Panc1 (cell line): ENCODE data around the gene SPO11.

Source experiments
- POLR2AphosphoS5 ChIP-seq: IDR thresholded peaks from 2 replicates; pipeline ENCODE4 v1.6.1; 2012; ENCODE audit warnings: mild to moderate bottlenecking, low read depth, low read length, moderate library complexity
- REST ChIP-seq, 2 experiments: IDR thresholded peaks; 2 replicates each; pipeline ENCODE4 v1.6.1; 2011 to 2012; ENCODE audit warnings: low read depth in 2 of 2, control low read depth in 1 of 2, low read length in 1 of 2, mild to moderate bottlenecking in 1 of 2, moderate library complexity in 1 of 2; ENCODE audit not compliant: insufficient read depth in 1 of 2
- SIN3A ChIP-seq: IDR thresholded peaks from 2 replicates; pipeline ENCODE4 v1.6.1; 2012; ENCODE audit warnings: low read depth, mild to moderate bottlenecking, low read length, moderate library complexity, borderline replicate concordance; ENCODE audit not compliant: insufficient read depth
- TF ChIP-seq, protein P1 (sequence below): fragments of 450-650 bp; IDR thresholded peaks from 2 replicates; pipeline ENCODE4 v1.5.1; 2017; ENCODE audit warnings: mild to moderate bottlenecking

- TF ChIP-seq POLR2AphosphoS5 (peak; percentile 81), SIN3A (0 out of 2 replicates have a peak, but pooled peaks have one; percentile 44), REST (IDR thresholded peaks at IDR 0.05; ENCODE audit: insufficient read depth in 1 of 2, low read depth in 2 of 2, low read length in 1 of 2) (no peak)
- TF ChIP-seq, protein P1, sequence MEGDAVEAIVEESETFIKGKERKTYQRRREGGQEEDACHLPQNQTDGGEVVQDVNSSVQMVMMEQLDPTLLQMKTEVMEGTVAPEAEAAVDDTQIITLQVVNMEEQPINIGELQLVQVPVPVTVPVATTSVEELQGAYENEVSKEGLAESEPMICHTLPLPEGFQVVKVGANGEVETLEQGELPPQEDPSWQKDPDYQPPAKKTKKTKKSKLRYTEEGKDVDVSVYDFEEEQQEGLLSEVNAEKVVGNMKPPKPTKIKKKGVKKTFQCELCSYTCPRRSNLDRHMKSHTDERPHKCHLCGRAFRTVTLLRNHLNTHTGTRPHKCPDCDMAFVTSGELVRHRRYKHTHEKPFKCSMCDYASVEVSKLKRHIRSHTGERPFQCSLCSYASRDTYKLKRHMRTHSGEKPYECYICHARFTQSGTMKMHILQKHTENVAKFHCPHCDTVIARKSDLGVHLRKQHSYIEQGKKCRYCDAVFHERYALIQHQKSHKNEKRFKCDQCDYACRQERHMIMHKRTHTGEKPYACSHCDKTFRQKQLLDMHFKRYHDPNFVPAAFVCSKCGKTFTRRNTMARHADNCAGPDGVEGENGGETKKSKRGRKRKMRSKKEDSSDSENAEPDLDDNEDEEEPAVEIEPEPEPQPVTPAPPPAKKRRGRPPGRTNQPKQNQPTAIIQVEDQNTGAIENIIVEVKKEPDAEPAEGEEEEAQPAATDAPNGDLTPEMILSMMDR, result no peak
These were observed 21.6 kb downstream of the SPO11 start, which contains the start of gene RAE1 for GRCh38 chr20:57351042-57351783.
